Aorta (tissue), 5 donors: ENCODE results near the gene CD27. TPM values are rescaled to one million over a fixed set of nuclear protein-coding genes. Genes with fewer than 3 reads are reported as not detected.
"Not testable (repeated sequence)": the region's sequence is repeated elsewhere in the genome, so short reads cannot be mapped to it uniquely, and the experiment has no call there.

Source experiments
- ATAC-seq: fragments of 200-7000 bp; cut with Tn5 transposase; one replicate; pipeline ENCODE4 v1.9.1; 2022; ENCODE audit warnings: moderate library complexity; ENCODE audit not compliant: low FRiP score
- DNase-seq, 2 donors: peaks; one replicate each; pipeline ENCODE4 v3.0.0-alpha.2; 2020
- H3K27ac ChIP-seq, 2 donors: one replicate each; pipeline ENCODE4 v1.5.1; 2013; ENCODE audit warnings: low read length in 2 of 2, mild to moderate bottlenecking in 2 of 2, moderate library complexity in 2 of 2, control low read depth in 1 of 2, inconsistent platforms in 1 of 2, low read depth in 1 of 2
- H3K27me3 ChIP-seq, 2 donors: one replicate each; pipeline ENCODE4 v1.6.1; 2013; ENCODE audit warnings: control low read depth in 1 of 2, low read length in 1 of 2, mild to moderate bottlenecking in 1 of 2, moderate library complexity in 1 of 2; ENCODE audit not compliant: insufficient read depth in 2 of 2, control insufficient read depth in 1 of 2
- H3K36me3 ChIP-seq, 2 donors: one replicate each; pipeline ENCODE4 v1.6.1; 2013; ENCODE audit warnings: control low read depth in 1 of 2, low read length in 1 of 2, mild to moderate bottlenecking in 1 of 2; ENCODE audit not compliant: insufficient read depth in 2 of 2, control insufficient read depth in 1 of 2
- H3K4me1 ChIP-seq, 2 donors: one replicate each; pipeline ENCODE4 v1.6.1; 2013; ENCODE audit warnings: low read length in 2 of 2, control low read depth in 1 of 2, mild to moderate bottlenecking in 1 of 2, moderate library complexity in 1 of 2; ENCODE audit not compliant: insufficient read depth in 2 of 2, control insufficient read depth in 1 of 2
- H3K4me3 ChIP-seq, 2 donors: one replicate each; pipeline ENCODE4 v1.5.1; 2013; ENCODE audit warnings: low read length in 2 of 2, control low read depth in 1 of 2, mild to moderate bottlenecking in 1 of 2
- H3K9me3 ChIP-seq: one replicate; pipeline ENCODE4 v1.6.1; 2013; ENCODE audit warnings: mild to moderate bottlenecking, low read length; ENCODE audit not compliant: control insufficient read depth
- WGBS, 2 donors: extraction: QIAGEN DNeasy Blood & Tissue Kit; methylation state at CpG; one replicate each; pipeline ENCODE4 v1.1.7; 2013; 5-methylcytosine and 5-hydroxymethylcytosine counted together
- intact Hi-C, 2 donors: fragments of 100-400 bp; cut with DNase I; formaldehyde crosslinking; loops; one replicate each; pipeline versions ENCODE4 v1.14.2 to v1.15.0; 2022
- polyA plus RNA-seq, 2 donors: library from polyadenylated mRNA; stranded (reverse); fragments of 200-250 nt; gene quantifications; one replicate each; pipeline ENCODE4 v1.2.3, GENCODE V29; 2013
- total RNA-seq, 2 donors: library from RNA; stranded (reverse); fragmentation: NEBNext Ultra II Directional; extraction: Animal tissue kit (Norgen Biotek cat#: 25700); gene quantifications; one replicate each; pipeline ENCODE4 v1.2.1, GENCODE V29; 2021
- donor health status: healthy with polysubstance abuse.
- donor health status: Bipolar disorder and iron deficiency.
- donor health status: DM: no; HTN: no; CAD: no.
- donor health status: DM: no; HTN: no; CAD: no.
- donor health status: DM: yes; HTN: yes; CAD: no.

Gene CD27
- total and polyA plus RNA-seq, 4 donors, result 0.51 to 1.2 (median 1.1) TPM

DNA sequence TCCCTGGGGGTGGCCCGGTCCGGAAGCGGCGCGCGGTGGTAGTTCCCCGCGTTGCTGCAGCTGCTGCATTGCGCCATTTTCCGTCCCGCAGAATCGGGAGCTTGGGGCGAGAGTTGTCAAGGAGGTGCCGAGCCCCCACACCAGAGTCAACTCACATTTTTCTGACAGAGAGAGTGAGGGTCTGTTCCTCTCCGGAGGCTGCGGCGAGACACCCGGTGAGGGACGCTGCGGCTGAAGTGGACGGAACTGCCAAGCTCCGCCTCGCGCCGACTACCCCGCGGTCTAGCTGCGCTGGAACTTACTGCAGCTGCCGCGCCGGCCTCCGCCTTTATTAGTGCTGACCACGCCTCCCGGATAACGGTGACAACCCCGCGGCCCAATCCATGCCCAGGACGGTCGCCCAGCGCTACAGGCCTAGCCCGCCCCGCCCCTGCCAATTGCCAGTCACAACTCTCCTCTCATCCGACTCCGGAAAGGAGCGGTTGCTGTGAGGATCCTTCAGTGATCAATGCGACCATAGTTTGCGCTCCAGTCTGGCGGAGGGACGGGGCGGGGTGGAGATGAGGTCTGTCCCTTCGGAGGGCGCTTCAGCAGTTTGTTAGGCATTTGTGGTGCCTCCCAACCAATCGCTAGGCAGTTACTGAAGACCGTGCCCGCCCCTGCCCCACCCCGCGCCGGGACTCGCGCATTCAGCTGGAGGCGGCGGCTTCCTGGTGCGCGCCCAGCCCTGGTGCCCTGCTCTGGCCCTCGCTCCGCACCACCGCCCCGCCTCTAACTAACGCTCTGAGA is 25.8 kb downstream of the CD27 start, which contains the start of gene VAMP1:
Gene VAMP1, minus strand, starts transcription at position 303 of the 789 bp plus-strand sequence. Its CDS starts 146 bp downstream, at position 157.
- ATAC-seq, result peak; percentile 99
- H3K4me1 ChIP-seq, result peaks cover 2 to 3% of the 10 kb centered on the region in 2 donors
- DNase-seq, result peak; percentile 99

DNA sequence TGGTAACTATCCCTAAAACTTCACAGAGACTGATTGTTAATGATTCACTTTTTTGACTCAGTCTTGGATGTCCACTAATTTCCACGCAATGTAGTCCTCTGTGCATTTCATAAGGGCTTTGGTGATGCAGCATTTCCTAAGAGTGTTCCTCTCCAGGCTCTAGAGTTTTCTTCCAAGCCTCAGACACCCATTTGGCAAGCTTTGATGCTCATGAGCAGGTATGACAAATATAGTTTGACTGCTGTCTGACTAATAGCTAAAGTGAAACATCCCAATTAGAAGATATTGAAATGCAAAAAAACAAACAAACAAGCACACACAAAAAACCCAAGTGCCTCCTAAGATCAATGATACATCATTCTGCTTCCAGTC is 27.2 kb downstream of the CD27 start:
- H3K27ac ChIP-seq, result no peak overlapping the region
- 83 to 93% methylated on average over 1 of the region's 1 CpG for WGBS, 2 donors
- H3K9me3 ChIP-seq, result no peaks in the 10 kb centered on the region
- DNase-seq, result no peak
- intact Hi-C loops, result loop anchor here (2.0 kb wide), 1 partner anchor 63 kb away; the partner anchor contains the start of gene GAPDH (in 2 of the 2)
- no peak for ATAC-seq
- H3K4me1 ChIP-seq, result peaks cover 2 to 3% of the 10 kb centered on the region in 2 donors
- no peak overlapping the region for H3K4me3 ChIP-seq
- no peaks in the 10 kb centered on the region for H3K27me3 ChIP-seq
- H3K36me3 ChIP-seq, result no peaks in the 10 kb centered on the region

More for the DNA sequence above, 25.8 kb downstream of the CD27 start, which contains the start of gene VAMP1:
- 0% methylated on average over 65 to 69 of the region's 69 CpGs for WGBS, 2 donors
- intact Hi-C loops, result loop anchor here (1.0 to 2.0 kb wide), 2 partner anchors 64 to 134 kb away; partner anchors contain the start of gene GAPDH (in 2 of the 2)
- H3K27ac ChIP-seq, result peak within 1 kb of the TSS in 1 of 2 donors; percentile 83
- peaks cover 0 to 3% of the 10 kb centered on the region in 2 donors for H3K36me3 ChIP-seq
- H3K9me3 ChIP-seq, result no peaks in the 10 kb centered on the region
- H3K27me3 ChIP-seq, result no peaks in the 10 kb centered on the region
- peak within 1 kb of the TSS; percentile 32 to 47 for H3K4me3 ChIP-seq

DNA sequence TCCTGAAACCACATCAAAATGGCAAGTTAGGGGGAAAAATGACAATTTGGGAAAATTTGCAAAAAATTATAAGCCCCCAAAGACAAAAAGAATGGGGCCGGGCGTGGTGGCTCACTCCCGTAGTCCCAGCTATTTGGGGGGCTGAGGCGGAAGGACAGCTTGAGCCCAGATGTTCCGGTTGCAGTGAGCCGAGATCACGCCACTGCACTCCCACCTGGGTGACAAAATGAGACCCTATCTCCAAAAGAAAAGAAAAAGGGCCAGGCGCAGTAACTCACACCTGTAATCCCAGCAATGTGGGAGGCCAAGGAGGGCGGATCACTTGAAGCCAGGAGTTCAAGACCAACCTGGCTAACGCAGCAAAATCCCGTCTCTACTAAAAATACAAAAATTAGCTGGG is 27.7 kb downstream of the CD27 start:
- no peaks in the 10 kb centered on the region for H3K27me3 ChIP-seq
- H3K36me3 ChIP-seq, result no peaks in the 10 kb centered on the region
- intact Hi-C loops, result no loop called here
- no peak for ATAC-seq
- WGBS, 2 donors, result 77 to 86% methylated on average over 11 of the region's 11 CpGs
- no peak overlapping the region for H3K27ac ChIP-seq
- no peak for DNase-seq
- H3K9me3 ChIP-seq, result no peaks in the 10 kb centered on the region
- H3K4me1 ChIP-seq, result peaks cover 2 to 3% of the 10 kb centered on the region in 2 donors
- H3K4me3 ChIP-seq, result no peak overlapping the region

DNA sequence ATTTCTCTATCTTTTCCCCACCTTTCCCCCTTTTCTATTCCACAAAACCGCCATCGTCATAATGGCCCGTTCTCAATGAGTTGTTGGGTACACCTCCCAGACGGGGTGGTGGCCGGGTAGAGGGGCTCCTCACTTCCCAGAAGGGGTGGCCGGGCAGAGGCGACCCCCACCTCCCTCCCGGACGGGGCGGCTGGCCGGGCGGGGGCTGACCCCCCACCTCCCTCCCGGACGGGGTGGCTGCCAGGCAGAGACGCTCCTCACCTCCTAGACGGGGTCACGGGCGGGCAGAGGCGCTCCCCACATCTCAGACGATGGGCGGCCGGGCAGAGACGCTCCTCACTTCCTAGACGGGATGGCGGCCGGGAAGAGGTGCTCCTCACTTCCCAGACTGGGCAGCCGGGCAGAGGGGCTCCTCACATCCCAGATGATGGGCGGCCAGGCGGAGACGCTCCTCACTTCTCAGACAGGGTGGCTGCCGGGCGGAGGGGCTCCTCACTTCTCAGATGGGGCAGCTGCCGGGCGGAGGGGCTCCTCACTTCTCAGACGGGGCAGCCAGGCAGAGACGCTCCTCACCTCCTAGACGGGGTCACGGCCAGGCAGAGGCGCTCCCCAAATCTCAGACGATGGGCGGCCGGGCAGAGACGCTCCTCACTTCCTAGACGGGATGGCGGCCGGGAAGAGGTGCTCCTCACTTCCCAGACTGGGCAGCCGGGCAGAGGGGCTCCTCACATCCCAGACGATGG is 30.6 kb downstream of the CD27 start:
- DNase-seq, H3K27me3 ChIP-seq, H3K27ac ChIP-seq, H3K9me3 ChIP-seq, H3K4me3 ChIP-seq, intact Hi-C loops, H3K36me3 ChIP-seq, H3K4me1 ChIP-seq, ATAC-seq: not testable (repeated sequence)
- 89 to 92% methylated on average over 30 to 48 of the region's 48 CpGs for WGBS, 2 donors

GRCh38 chr12:6476489-6476888 is 31.7 kb downstream of the CD27 start:
- intact Hi-C loops, result no loop called here
- ATAC-seq, result no peak
- H3K27ac ChIP-seq, result no peak overlapping the region

DNA sequence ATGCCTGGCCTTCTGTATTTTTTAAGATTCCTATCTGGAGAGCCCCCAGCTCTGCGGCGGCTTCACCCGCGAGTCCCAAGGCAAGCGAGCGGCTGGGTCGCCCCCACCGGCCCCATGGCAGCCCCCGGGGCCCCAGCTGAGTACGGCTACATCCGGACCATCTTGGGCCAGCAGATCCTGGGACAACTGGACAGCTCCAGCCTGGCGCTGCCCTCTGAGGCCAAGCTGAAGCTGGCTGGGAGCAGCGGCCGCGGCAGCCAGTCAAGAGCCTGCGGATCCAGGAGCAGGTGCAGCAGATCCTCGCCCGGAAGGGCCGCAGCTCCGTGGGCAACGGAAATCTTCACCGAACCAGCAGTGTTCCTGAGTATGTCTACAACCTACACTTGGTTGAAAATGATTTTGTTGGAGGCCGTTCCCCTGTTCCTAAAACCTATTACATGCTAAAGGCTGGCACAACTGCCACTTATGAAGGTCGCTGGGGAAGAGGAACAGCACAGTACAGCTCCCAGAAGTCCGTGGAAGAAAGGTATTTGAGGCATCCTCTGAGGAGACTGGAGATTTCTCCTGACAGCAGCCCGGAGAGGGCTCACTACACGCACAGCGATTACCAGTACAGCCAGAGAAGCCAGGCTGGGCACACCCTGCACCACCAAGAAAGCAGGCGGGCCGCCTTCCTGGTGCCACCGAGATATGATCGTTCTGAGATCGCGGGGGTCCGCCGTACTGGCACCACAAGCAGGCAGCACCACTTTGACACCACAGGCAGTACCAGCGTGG is 33.0 kb downstream of the CD27 start:
- intact Hi-C loops, H3K4me1 ChIP-seq, H3K4me3 ChIP-seq, H3K27ac ChIP-seq, H3K36me3 ChIP-seq, DNase-seq, H3K27me3 ChIP-seq, H3K9me3 ChIP-seq, ATAC-seq: not testable (repeated sequence)
- WGBS, 2 donors, result 94% methylated on average over 37 of the region's 37 CpGs

More at GRCh38 chr12:6476489-6476888, 31.7 kb downstream of the CD27 start:
- 59 to 65% methylated on average over 3 of the region's 3 CpGs for WGBS, 2 donors
- no peaks in the 10 kb centered on the region for H3K36me3 ChIP-seq
- no peaks in the 10 kb centered on the region for H3K9me3 ChIP-seq
- no peak for DNase-seq
- H3K27me3 ChIP-seq, result peaks cover 0 to 1% of the 10 kb centered on the region in 2 donors
- no peak overlapping the region for H3K4me3 ChIP-seq
- no peaks in the 10 kb centered on the region for H3K4me1 ChIP-seq

- peaks cover 0 to 1% of the 10 kb centered on the region in 2 donors for H3K27me3 ChIP-seq
- H3K4me1 ChIP-seq, result no peaks in the 10 kb centered on the region
- 88 to 89% methylated on average over 20 of the region's 20 CpGs for WGBS, 2 donors
- H3K36me3 ChIP-seq, result no peaks in the 10 kb centered on the region
- no peak for ATAC-seq
- H3K27ac ChIP-seq, result no peak overlapping the region
- no peaks in the 10 kb centered on the region for H3K9me3 ChIP-seq
- intact Hi-C loops, result no loop called here
- DNase-seq, result no peak
- H3K4me3 ChIP-seq, result no peak overlapping the region
These were observed 33.7 kb downstream of the CD27 start for GRCh38 chr12:6478416-6478815.

DNA sequence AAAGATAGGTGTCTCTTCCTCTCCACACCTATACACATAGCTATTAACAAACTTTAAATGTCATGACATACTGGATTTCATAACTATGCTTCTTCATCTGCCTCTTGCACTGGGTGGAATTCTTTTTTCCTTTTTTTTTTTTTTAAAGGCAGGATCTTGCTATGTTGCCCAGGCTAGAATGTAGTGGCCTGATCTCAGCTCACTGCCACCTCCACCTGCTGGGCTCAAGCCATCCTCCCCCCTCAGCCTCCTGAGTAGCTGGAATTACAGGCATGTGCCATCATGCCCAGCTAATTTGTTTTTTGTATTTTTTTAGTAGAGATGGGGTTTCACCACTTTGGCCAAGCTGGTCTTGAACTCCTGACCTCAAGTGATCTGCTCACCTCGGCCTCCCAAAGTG is 43.5 kb downstream of the CD27 start:
- H3K27me3 ChIP-seq, result no peaks in the 10 kb centered on the region
- intact Hi-C loops, result no loop called here
- no peaks in the 10 kb centered on the region for H3K36me3 ChIP-seq
- H3K4me1 ChIP-seq, result peaks cover 0 to 5% of the 10 kb centered on the region in 2 donors
- 80 to 89% methylated on average over 1 of the region's 1 CpG for WGBS, 2 donors
- no peaks in the 10 kb centered on the region for H3K9me3 ChIP-seq
- ATAC-seq (no peak), DNase-seq (no peak)
- no peak overlapping the region for H3K27ac ChIP-seq
- no peak overlapping the region for H3K4me3 ChIP-seq
